ENCODE measurements around the gene TLR10. TPM values are rescaled to one million over a fixed set of nuclear protein-coding genes. Genes with fewer than 3 reads are reported as not detected.
A peak's percentile ranks its signal among the peaks of the same experiment; 100 is the strongest.

TLR10 gene
- total and polyA plus RNA-seq, 3 donors from 2014 or later: 0.06 to 0.21 TPM; not detected in 1

GRCh38 chr4:38734446-38734845 lies 48.3 kb downstream of the TLR10 start:
- TF ChIP-seq POLR2A (IDR thresholded peaks at IDR 0.05) (no peak), CTCF (IDR thresholded peaks at IDR 0.05) (no peak)
- no peak for DNase-seq
- Histone ChIP-seq H3K9me3 (no peaks in the 10 kb centered on the region), H3K36me3 (ENCODE audit: low read depth, missing control alignments) (no peaks in the 10 kb centered on the region), H3K4me1 (no peaks in the 10 kb centered on the region), H3K27me3 (no peaks in the 10 kb centered on the region), H3K27ac (no peak overlapping the region), H3K4me3 (no peak overlapping the region)
- WGBS, 2 donors: 90 to 92% methylated on average over 5 of the region's 5 CpGs
- intact Hi-C loops (cut with DNase I; ENCODE audit: low total_unique reads): loop anchor here (5.0 kb wide), 1 partner anchor 662 kb away; no protein-coding TSS in a partner anchor

GRCh38 chr4:38733663-38734062 lies 49.1 kb downstream of the TLR10 start:
- no peaks in the 10 kb centered on the region for H3K4me1 ChIP-seq
- intact Hi-C loops (cut with DNase I; ENCODE audit: low total_unique reads): loop anchor here (5.0 kb wide), 1 partner anchor 661 kb away; no protein-coding TSS in a partner anchor

GRCh38 chr4:38730830-38731646 lies 51.8 kb downstream of the TLR10 start:
- no peak overlapping the region for H3K4me3 ChIP-seq
- H3K9me3 ChIP-seq: no peaks in the 10 kb centered on the region
- H3K27me3 ChIP-seq: no peaks in the 10 kb centered on the region
- TF ChIP-seq POLR2A (IDR thresholded peaks at IDR 0.05) (no peak), CTCF (IDR thresholded peaks at IDR 0.05) (peak; percentile 95 to 97 (median 96))
- DNase-seq: peak; percentile 92
- no peaks in the 10 kb centered on the region for H3K4me1 ChIP-seq
- no peaks in the 10 kb centered on the region for H3K36me3 ChIP-seq (ENCODE audit: low read depth, missing control alignments)
- 25 to 37% methylated on average over 13 to 23 of the region's 23 CpGs for WGBS, 2 donors
- intact Hi-C loops (cut with DNase I; ENCODE audit: low total_unique reads): loop anchor here (5.0 kb wide), 1 partner anchor 659 kb away; no protein-coding TSS in a partner anchor
- H3K27ac ChIP-seq: peak overlapping the region in 1 of 2 donors; percentile 14

More at GRCh38 chr4:38733663-38734062, 49.1 kb downstream of the TLR10 start:
- Histone ChIP-seq H3K36me3 (ENCODE audit: low read depth, missing control alignments) (no peaks in the 10 kb centered on the region), H3K9me3 (no peaks in the 10 kb centered on the region), H3K27me3 (no peaks in the 10 kb centered on the region), H3K27ac (no peak overlapping the region), H3K4me3 (no peak overlapping the region)
- TF ChIP-seq CTCF (IDR thresholded peaks at IDR 0.05): no peak
- no peak for TF ChIP-seq POLR2A (IDR thresholded peaks at IDR 0.05)
- 93 to 95% methylated on average over 2 of the region's 2 CpGs for WGBS, 2 donors
- no peak for DNase-seq

- no peaks in the 10 kb centered on the region for H3K36me3 ChIP-seq (ENCODE audit: low read depth, missing control alignments)
- no peak for DNase-seq
- intact Hi-C loops (cut with DNase I; ENCODE audit: low total_unique reads): loop anchor here (5.0 kb wide), 1 partner anchor 658 kb away; no protein-coding TSS in a partner anchor
- 91 to 92% methylated on average over 4 of the region's 4 CpGs for WGBS, 2 donors
- no peaks in the 10 kb centered on the region for H3K9me3 ChIP-seq
- no peak overlapping the region for H3K4me3 ChIP-seq
- TF ChIP-seq POLR2A (IDR thresholded peaks at IDR 0.05) (no peak), CTCF (IDR thresholded peaks at IDR 0.05) (no peak)
- H3K27me3 ChIP-seq: no peaks in the 10 kb centered on the region
- H3K27ac ChIP-seq: peak overlapping the region in 1 of 2 donors; percentile 14
- H3K4me1 ChIP-seq: no peaks in the 10 kb centered on the region
Measured at GRCh38 chr4:38730493-38730829, 52.3 kb downstream of the TLR10 start.

Measured in testis (tissue), 3 donors.